PC-3 (cell line): ENCODE measurements around the gene ZCCHC8. TPM values are rescaled to one million over a fixed set of nuclear protein-coding genes. Genes with fewer than 3 reads are reported as not detected.

Experiments
- ATAC-seq: fragments of 200-7000 bp; cut with Tn5 transposase; 2 replicates; pipeline ENCODE4 v1.9.1; 2020; ENCODE audit warnings: mild to moderate bottlenecking, moderate library complexity
- Bru-seq: library from RNA; stranded (reverse); fragments of 400-500 nt; gene quantifications from one replicate; lab custom pipeline; 2021; lab: Mats Ljungman, UMichigan
- BruChase-seq, 2 experiments: library from RNA; stranded (reverse); fragments of 400-500 nt; gene quantifications; one replicate each; lab custom pipeline; 2021; lab: Mats Ljungman, UMichigan
- BruUV-seq: library from RNA; stranded (reverse); fragments of 400-500 nt; replicated peaks from 2 replicates; lab custom pipeline; 2021; lab: Mats Ljungman, UMichigan
- CTCF ChIA-PET: fragments of 300-600 bp; sonication (Branson Sonifier 250); formaldehyde crosslinking; loops from one replicate; lab custom pipeline; 2022; ENCODE audit warnings: antibody characterized with exemption; lab: Charles Lee
- POLR2A ChIA-PET: fragments of 300-600 bp; sonication (Branson Sonifier 250); formaldehyde crosslinking; loops from one replicate; lab custom pipeline; 2022; ENCODE audit warnings: antibody characterized with exemption; ENCODE audit not compliant: unreplicated experiment; lab: Charles Lee
- DNase-seq: peaks from one replicate; pipeline ENCODE4 v3.0.0-alpha.2; 2015
- H2AFZ ChIP-seq: fragments of 300-600 bp; sonication (generic); 2 replicates; pipeline ENCODE4 v1.6.0; 2016; ENCODE audit warnings: antibody characterized with exemption, low read length
- H3F3A ChIP-seq: fragments of 300-600 bp; sonication (generic); one replicate; pipeline ENCODE4 v1.6.0; 2017; ENCODE audit warnings: antibody characterized with exemption, low read length, control low read depth, mild to moderate bottlenecking; ENCODE audit not compliant: unreplicated experiment
- H3K27ac ChIP-seq: fragments of 300-600 bp; sonication (generic); 2 replicates; pipeline ENCODE4 v1.5.1; 2016; ENCODE audit warnings: mild to moderate bottlenecking, low read length
- H3K27me3 ChIP-seq: fragments of 300-600 bp; sonication (generic); 2 replicates; pipeline ENCODE4 v1.6.1; 2016; ENCODE audit warnings: low read length, mixed read lengths
- H3K36me3 ChIP-seq: fragments of 300-600 bp; sonication (generic); 2 replicates; pipeline ENCODE4 v1.6.1; 2016; ENCODE audit warnings: low read depth, mixed run types, low read length, mixed read lengths
- H3K4me1 ChIP-seq: fragments of 300-600 bp; sonication (generic); 2 replicates; pipeline ENCODE4 v1.5.1; 2016; ENCODE audit warnings: low read length; ENCODE audit not compliant: insufficient read depth
- H3K4me2 ChIP-seq: fragments of 300-600 bp; sonication (generic); 2 replicates; pipeline ENCODE4 v1.6.0; 2016; ENCODE audit warnings: low read length
- H3K4me3 ChIP-seq: fragments of 300-600 bp; sonication (generic); 2 replicates; pipeline ENCODE4 v1.5.1; 2016; ENCODE audit warnings: mild to moderate bottlenecking, low read length, mixed read lengths
- H3K79me2 ChIP-seq: fragments of 300-600 bp; sonication (generic); 2 replicates; pipeline ENCODE4 v1.6.1; 2017; ENCODE audit warnings: low read length, mixed read lengths
- H3K9ac ChIP-seq: fragments of 300-600 bp; sonication (generic); 2 replicates; pipeline ENCODE4 v1.6.0; 2016; ENCODE audit warnings: mild to moderate bottlenecking, low read length
- H3K9me2 ChIP-seq: fragments of 300-600 bp; sonication (generic); replicated peaks from 2 replicates; pipeline ENCODE4 v1.6.1; 2016; ENCODE audit warnings: mixed run types, low read length, mixed read lengths
- H3K9me3 ChIP-seq: fragments of 300-600 bp; sonication (generic); 2 replicates; pipeline ENCODE4 v1.6.1; 2016; ENCODE audit warnings: low read length, mixed read lengths
- H4K20me1 ChIP-seq: fragments of 300-600 bp; sonication (generic); 2 replicates; pipeline ENCODE4 v1.6.1; 2016; ENCODE audit warnings: low read length, mixed read lengths
- CTCF ChIP-seq: fragments of 300-600 bp; sonication (generic); conservative IDR thresholded peaks from 2 replicates; pipeline ENCODE4 v1.5.1; 2017; ENCODE audit warnings: antibody characterized with exemption, low read depth, mild to moderate bottlenecking, low read length
- EZH2 ChIP-seq: fragments of 300-600 bp; sonication (generic); IDR thresholded peaks from one replicate; pipeline ENCODE4 v1.6.1; 2017; ENCODE audit warnings: antibody characterized with exemption, mild to moderate bottlenecking, low read length; ENCODE audit not compliant: unreplicated experiment
- EZH2phosphoT487 ChIP-seq: fragments of 300-600 bp; sonication (generic); IDR thresholded peaks from 2 replicates; pipeline ENCODE4 v1.6.1; 2018; ENCODE audit warnings: mild to moderate bottlenecking, antibody characterized with exemption, low read length, borderline replicate concordance
- intact Hi-C: fragments of 100-400 bp; cut with micrococcal nuclease; formaldehyde crosslinking; loops from 2 replicates; pipeline ENCODE4 v1.9.0; 2023
- long read RNA-seq: library from polyadenylated mRNA; unstranded; transcript quantifications from one replicate; pipeline ENCODE4 v2.0.0, GENCODE V29; 2021; ENCODE audit not compliant: unreplicated experiment
- total RNA-seq: library from RNA; depleted of rRNA; stranded (reverse); fragments of >200 nt; gene quantifications from 2 replicates; pipeline ENCODE4 v1.2.3, GENCODE V29; 2014; rRNA removed

Gene ZCCHC8
- total RNA-seq: 14.4 and 15.0 TPM in 2 replicates
- Bru-seq, nascent RNA: percentile 88 among the genes with signal in this experiment
- percentile 91 among the genes with signal in this experiment for BruChase-seq, experiment 1, labeled RNA remaining after a 6-hour chase
- BruChase-seq, experiment 2, labeled RNA remaining after a 2-hour chase: percentile 94 among the genes with signal in this experiment
- long read RNA-seq, transcript ZCCHC8-210 (14 exons, 2,955 nt): major isoform, 17 of 20 reads
- long read RNA-seq, partial matches to known transcripts: 0 of 20 reads
- long read RNA-seq, other reads (novel, unspliced or antisense): 3 of 20 reads

DNA sequence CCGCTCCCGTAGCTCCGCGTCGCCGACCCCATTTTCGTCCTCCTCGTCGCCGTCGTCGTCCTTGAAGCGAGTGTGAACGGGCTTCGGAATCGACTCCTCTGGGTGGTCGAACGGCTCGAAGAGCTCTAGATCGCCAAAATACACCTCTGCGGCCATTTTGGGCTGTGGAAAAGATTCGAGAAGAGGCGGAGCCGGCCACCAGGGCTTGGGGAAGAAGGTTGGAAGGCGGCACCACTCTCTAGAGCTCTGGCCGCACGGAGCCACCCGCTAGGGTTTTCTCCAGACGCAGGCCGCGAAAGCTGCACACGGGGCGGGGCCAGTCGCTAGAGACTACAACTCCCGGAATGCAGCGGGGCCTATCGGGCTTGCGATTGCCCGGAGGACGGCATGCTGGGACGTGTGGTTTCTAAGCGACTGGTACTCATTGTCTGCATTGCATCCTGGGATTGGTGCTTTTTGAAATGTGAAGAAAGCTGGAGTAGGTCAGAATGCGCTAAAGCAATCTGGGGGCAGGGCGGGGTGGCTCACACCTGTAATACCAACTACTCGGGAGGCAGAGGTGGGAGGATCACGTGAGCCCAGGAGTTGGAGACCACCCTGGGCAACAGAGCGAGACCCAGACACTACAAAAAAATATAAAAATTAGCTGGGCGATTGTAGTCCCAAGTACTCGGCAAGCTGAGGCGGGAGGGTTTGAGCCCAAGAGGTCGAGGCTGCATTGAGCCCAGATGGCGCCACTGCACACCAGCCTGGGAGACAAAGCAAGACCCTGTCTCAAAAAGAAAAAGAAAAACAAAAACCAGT lies at the start of gene ZCCHC8:
TSS of gene ZCCHC8 (minus strand) at position 248 of the 804 bp plus-strand sequence. CDS start at position 156, 92 bp downstream.
- H3K79me2 ChIP-seq: peaks cover 46% of the 10 kb centered on the region
- H4K20me1 ChIP-seq: no peaks in the 10 kb centered on the region
- ChIA-PET CTCF (interaction anchor here (1.5 kb wide), 1 partner anchor 101 kb away, joined by 8 read pairs; no protein-coding TSS in a partner anchor), POLR2A (interaction anchor here (0.6 to 1.5 kb wide), 9 partner anchors 12 to 1971 kb away, joined by 3 to 5 read pairs (median 3); partner anchors contain the start of genes HCAR1, KNTC1 and RSRC2)
- peaks cover 24% of the 10 kb centered on the region for H3F3A ChIP-seq
- TF ChIP-seq EZH2phosphoT487 (no peak), CTCF (peak; percentile 35; the same call in 1 of the 2 replicates), EZH2 (no peak)
- H2AFZ ChIP-seq: peak within 1 kb of the TSS; percentile 86
- H3K4me1 ChIP-seq: peaks cover 19% of the 10 kb centered on the region
- intact Hi-C loops: loop anchor here (1.0 kb wide), 2 partner anchors 26 to 101 kb away; partner anchors contain the start of gene KNTC1
- BruUV-seq: TSS peak; percentile 79
- peak within 1 kb of the TSS; percentile 92 for H3K4me2 ChIP-seq
- ATAC-seq: peak; percentile 94
- no peaks in the 10 kb centered on the region for H3K27me3 ChIP-seq
- peak; percentile 99 for DNase-seq
- peak within 1 kb of the TSS; percentile 79 for H3K27ac ChIP-seq
- H3K9me2 ChIP-seq: no peaks in the 10 kb centered on the region
- peak within 1 kb of the TSS; percentile 90 for H3K9ac ChIP-seq
- H3K4me3 ChIP-seq: peak within 1 kb of the TSS; percentile 83
- no peaks in the 10 kb centered on the region for H3K9me3 ChIP-seq
- peaks cover 29% of the 10 kb centered on the region for H3K36me3 ChIP-seq

GRCh38 chr12:122547330-122547729 lies 46.6 kb upstream of the ZCCHC8 start:
- Histone ChIP-seq H3K27ac (no peak overlapping the region), H3K4me2 (no peak overlapping the region), H3K9ac (no peak overlapping the region), H3F3A (no peaks in the 10 kb centered on the region), H4K20me1 (no peaks in the 10 kb centered on the region), H3K79me2 (no peaks in the 10 kb centered on the region), H3K4me1 (no peaks in the 10 kb centered on the region), H2AFZ (no peak overlapping the region), H3K9me3 (no peaks in the 10 kb centered on the region), H3K9me2 (no peaks in the 10 kb centered on the region), H3K4me3 (no peak overlapping the region), H3K36me3 (peaks cover 60% of the 10 kb centered on the region), H3K27me3 (no peaks in the 10 kb centered on the region)
- intact Hi-C loops: no loop called here
- ChIA-PET CTCF (interaction anchor here (0.6 kb wide), 1 partner anchor 415 kb away, joined by 10 read pairs; no protein-coding TSS in a partner anchor), POLR2A (no interaction called here)
- TF ChIP-seq CTCF (no peak), EZH2phosphoT487 (no peak), EZH2 (no peak)
- no peak for DNase-seq
- BruUV-seq: no TSS peak
- no peak for ATAC-seq
